ENCODE measurements around the gene ALX4.

- no peak for TF ChIP-seq CTCF (IDR thresholded peaks at IDR 0.05)
- TF ChIP-seq EP300 (IDR thresholded peaks at IDR 0.05): no peak
Observed at GRCh38 chr11:44346983-44347382, 37.0 kb upstream of the ALX4 start.
